Prostate gland (tissue), 2 donors: ENCODE results near the gene MFSD12. TPM values are rescaled to one million over a fixed set of nuclear protein-coding genes. Genes with fewer than 3 reads are reported as not detected.

Experiments
- DNase-seq: peaks from one replicate; pipeline ENCODE4 v3.0.0-alpha.2; 2019; ENCODE audit warnings: low spot score
- H3K27ac ChIP-seq, 2 donors: fragments of 200-600 bp; sonication (generic); 2 replicates each; pipeline ENCODE4 v1.5.1; 2017 to 2019
- H3K27me3 ChIP-seq: fragments of 200-600 bp; sonication (generic); replicated peaks from 2 replicates; pipeline ENCODE4 v1.5.1; 2019; ENCODE audit not compliant: insufficient read depth
- H3K36me3 ChIP-seq, 2 donors: fragments of 200-600 bp; sonication (generic); 1 replicate in 1 of 2; 2 replicates in 1 of 2; pipeline versions ENCODE4 v1.5.1 to v1.8.1; 2017 to 2019
- H3K4me1 ChIP-seq: fragments of 200-600 bp; sonication (generic); replicated peaks from 2 replicates; pipeline ENCODE4 v1.5.1; 2019
- H3K4me3 ChIP-seq, 2 donors: fragments of 200-600 bp; sonication (generic); 2 replicates each; pipeline ENCODE4 v1.5.1; 2017 to 2019
- H3K9me3 ChIP-seq: fragments of 200-600 bp; sonication (generic); 2 replicates; pipeline ENCODE4 v1.5.1; 2017
- POLR2A ChIP-seq: fragments of 450-650 bp; IDR thresholded peaks from one replicate; pipeline ENCODE4 v1.6.1; 2016; ENCODE audit warnings: antibody characterized with exemption, mild to moderate bottlenecking
- POLR2AphosphoS5 ChIP-seq: sonication (generic); formaldehyde crosslinking; IDR thresholded peaks from one replicate; pipeline ENCODE4 v1.6.1; 2017; ENCODE audit warnings: antibody characterized with exemption
- WGBS: methylation state at CpG from one replicate; pipeline ENCODE4 v1.1.5; 2018; 5-methylcytosine and 5-hydroxymethylcytosine counted together
- intact Hi-C: fragments of 100-400 bp; cut with DNase I; formaldehyde crosslinking; loops from one replicate; pipeline ENCODE4 v1.14.2; 2022
- small RNA-seq, 2 donors: library from RNA; depleted of rRNA; stranded (forward); fragments of <200 nt; gene quantifications; one replicate each; pipeline ENCODE3, GENCODE V24; 2016
- total RNA-seq, 2 donors: library from RNA; depleted of rRNA; stranded (reverse); fragments of >200 nt; gene quantifications; one replicate each; pipeline ENCODE4 v1.1.0, GENCODE V29; 2016
- TF ChIP-seq, protein P1 (sequence below), 4 experiments: fragments of 200-600 bp in 2 of 4; fragments of 450-650 bp in 2 of 4; sonication (generic) in 2 of 4; IDR thresholded peaks; 1 replicate in 3 of 4; 2 replicates in 1 of 4; pipeline ENCODE4 v1.5.1; 2016 to 2019; ENCODE audit warnings: antibody characterized with exemption in 4 of 4, mild to moderate bottlenecking in 2 of 4, moderate library complexity in 2 of 4

The MFSD12 gene
- total RNA-seq, 2 donors from 2014 or later: 60.5 to 86.1 TPM

DNA sequence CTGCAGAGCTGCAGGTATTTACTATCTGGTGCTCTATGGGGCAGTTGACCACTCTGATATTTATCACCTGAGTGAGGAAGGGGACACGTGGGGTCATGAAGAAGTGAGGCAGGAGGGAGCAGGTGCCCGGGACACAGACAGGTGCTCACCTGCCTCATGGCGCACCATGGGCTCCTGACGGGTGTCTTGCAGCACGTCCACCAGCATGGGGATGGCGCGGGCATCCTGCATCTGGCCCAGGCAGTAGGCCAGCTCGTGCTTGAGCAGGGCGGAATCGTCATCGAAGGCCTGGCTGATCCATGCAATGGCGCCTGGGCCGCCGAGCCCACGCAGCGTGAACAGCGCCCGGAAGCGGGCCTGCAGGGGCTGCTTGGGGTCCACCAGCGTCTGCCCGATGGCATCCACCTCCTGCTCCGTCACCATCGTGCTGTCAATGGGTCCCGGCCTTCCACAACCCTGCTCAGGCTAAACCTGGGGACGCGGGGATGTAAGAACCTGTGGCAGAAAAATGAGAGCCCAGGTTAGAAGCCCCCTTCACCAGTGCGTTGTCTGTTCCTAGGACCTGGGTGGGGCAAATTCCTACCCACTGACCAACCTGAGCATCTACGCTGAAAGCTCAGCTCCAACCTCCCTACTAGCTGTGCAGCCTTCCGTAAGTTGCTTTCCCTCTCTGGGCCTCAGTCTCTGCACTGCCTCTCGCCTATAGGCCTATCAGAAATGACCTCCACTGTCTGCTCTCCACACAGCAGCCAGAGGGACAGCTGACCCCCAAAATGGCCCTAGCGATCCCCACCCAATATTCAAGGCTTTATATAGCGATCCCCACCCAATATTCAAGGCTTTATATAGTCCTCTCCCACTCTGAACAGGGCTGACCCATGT lies 60.8 kb downstream of the MFSD12 start:
- 95% methylated on average over 32 of the region's 32 CpGs for WGBS
- intact Hi-C loops: no loop called here
- Histone ChIP-seq H3K27me3 (no peaks in the 10 kb centered on the region), H3K4me1 (peaks cover 5% of the 10 kb centered on the region), H3K4me3 (no peak overlapping the region), H3K27ac (no peak overlapping the region), H3K9me3 (no peaks in the 10 kb centered on the region), H3K36me3 (peaks cover 2 to 4% of the 10 kb centered on the region in 2 donors)
- no peak for DNase-seq
- TF ChIP-seq, protein P1, sequence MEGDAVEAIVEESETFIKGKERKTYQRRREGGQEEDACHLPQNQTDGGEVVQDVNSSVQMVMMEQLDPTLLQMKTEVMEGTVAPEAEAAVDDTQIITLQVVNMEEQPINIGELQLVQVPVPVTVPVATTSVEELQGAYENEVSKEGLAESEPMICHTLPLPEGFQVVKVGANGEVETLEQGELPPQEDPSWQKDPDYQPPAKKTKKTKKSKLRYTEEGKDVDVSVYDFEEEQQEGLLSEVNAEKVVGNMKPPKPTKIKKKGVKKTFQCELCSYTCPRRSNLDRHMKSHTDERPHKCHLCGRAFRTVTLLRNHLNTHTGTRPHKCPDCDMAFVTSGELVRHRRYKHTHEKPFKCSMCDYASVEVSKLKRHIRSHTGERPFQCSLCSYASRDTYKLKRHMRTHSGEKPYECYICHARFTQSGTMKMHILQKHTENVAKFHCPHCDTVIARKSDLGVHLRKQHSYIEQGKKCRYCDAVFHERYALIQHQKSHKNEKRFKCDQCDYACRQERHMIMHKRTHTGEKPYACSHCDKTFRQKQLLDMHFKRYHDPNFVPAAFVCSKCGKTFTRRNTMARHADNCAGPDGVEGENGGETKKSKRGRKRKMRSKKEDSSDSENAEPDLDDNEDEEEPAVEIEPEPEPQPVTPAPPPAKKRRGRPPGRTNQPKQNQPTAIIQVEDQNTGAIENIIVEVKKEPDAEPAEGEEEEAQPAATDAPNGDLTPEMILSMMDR (IDR thresholded peaks at IDR 0.05): no peak
- TF ChIP-seq POLR2AphosphoS5 (no peak), POLR2A (no peak)

DNA sequence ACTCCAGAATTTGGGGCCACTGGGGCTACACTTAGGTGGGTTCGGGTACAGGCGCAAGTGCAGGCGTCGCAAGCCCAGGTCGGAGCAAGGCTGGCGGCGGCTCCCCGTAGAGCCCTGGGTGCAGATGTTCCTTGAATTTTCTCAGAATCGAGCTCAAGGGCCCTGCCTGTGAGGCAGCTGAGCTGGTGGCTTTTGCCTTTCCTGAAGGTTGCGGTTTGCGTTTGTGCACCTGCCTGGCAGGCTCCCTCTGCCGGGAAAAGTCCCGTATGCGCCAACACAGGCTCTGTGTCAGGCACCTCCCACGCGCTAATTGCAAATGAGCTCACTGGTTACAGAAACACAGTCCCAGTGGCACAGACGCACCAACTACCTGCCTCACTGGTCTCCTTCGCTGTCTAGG lies 62.8 kb downstream of the MFSD12 start:
- no peak for TF ChIP-seq POLR2AphosphoS5
- TF ChIP-seq POLR2A: no peak
- TF ChIP-seq, protein P1 (IDR thresholded peaks at IDR 0.05): no peak
- Histone ChIP-seq H3K27ac (no peak overlapping the region), H3K4me3 (no peak overlapping the region), H3K4me1 (peaks cover 4% of the 10 kb centered on the region), H3K27me3 (no peaks in the 10 kb centered on the region), H3K36me3 (peaks cover 4 to 7% of the 10 kb centered on the region in 2 donors), H3K9me3 (no peaks in the 10 kb centered on the region)
- intact Hi-C loops: no loop called here
- no peak for DNase-seq
- WGBS: 88% methylated on average over 18 of the region's 18 CpGs

Small RNA genes lying within 50 kb of the gene (small RNA-seq; reads per million reads assigned to genes)
- gene AC005786.1 (0 reads per million in 2 donors), gene RF00212 (0 reads per million in 2 donors)

Other genes with a start within 250 kb of the MFSD12 start
- gene NFIC, start 191.0 kb downstream of the MFSD12 start, total RNA-seq: 100 to 1,000 TPM; 160 to 168 TPM
- gene SMIM24, start 77.1 kb downstream of the MFSD12 start, total RNA-seq: 1 to 10 TPM in 1 of 2 donors, under 1 TPM in 1; 0.32 to 1.6 TPM
- gene SMIM44, start 74.1 kb downstream of the MFSD12 start, total RNA-seq: 1 to 10 TPM in 1 of 2 donors, not detected in 1; 1.7 TPM
- gene DOHH, start 56.9 kb downstream of the MFSD12 start, total RNA-seq: 10 to 100 TPM; 26.1 to 26.9 TPM
- 10 to 100 TPM; 32.2 to 64.9 TPM for gene FZR1, start 51.3 kb downstream of the MFSD12 start, total RNA-seq
- 1 to 10 TPM in 1 of 2 donors, under 1 TPM in 1; 0.41 to 5.3 TPM for gene TEKTIP1, start 18.4 kb downstream of the MFSD12 start, total RNA-seq
- gene HMG20B, start 15.4 kb upstream of the MFSD12 start, total RNA-seq: 100 to 1,000 TPM; 184 to 369 TPM
- gene GIPC3, start 27.9 kb upstream of the MFSD12 start, total RNA-seq: 1 to 10 TPM in 1 of 2 donors, under 1 TPM in 1; 0.36 to 1.9 TPM
- 1 to 10 TPM; 1.1 to 4.0 TPM for gene TBXA2R, start 49.3 kb upstream of the MFSD12 start, total RNA-seq
- gene CACTIN, start 69.2 kb upstream of the MFSD12 start, total RNA-seq: 10 to 100 TPM; 38.2 to 52.8 TPM
- gene PIP5K1C, start 142.9 kb upstream of the MFSD12 start, total RNA-seq: 10 to 100 TPM; 34.3 to 75.5 TPM
- gene TJP3, start 150.8 kb upstream of the MFSD12 start, total RNA-seq: 10 to 100 TPM; 14.6 to 17.8 TPM
- gene APBA3, start 204.1 kb upstream of the MFSD12 start, total RNA-seq: 10 to 100 TPM; 45.7 to 63.8 TPM
- 100 to 1,000 TPM in 1 of 2 donors, 10 to 100 TPM in 1; 69.7 to 105 TPM for gene MRPL54, start 205.1 kb upstream of the MFSD12 start, total RNA-seq
- gene RAX2, start 214.6 kb upstream of the MFSD12 start, total RNA-seq: not detected
- gene MATK, start 228.8 kb upstream of the MFSD12 start, total RNA-seq: 1 to 10 TPM; 1.9 to 4.4 TPM